Cardiac septum (tissue), 1 donor: ENCODE results near the gene C4orf17. TPM values are rescaled to one million over a fixed set of nuclear protein-coding genes. Genes with fewer than 3 reads are reported as not detected.
"Not testable (repeated sequence)": the region's sequence is repeated elsewhere in the genome, so short reads cannot be mapped to it uniquely, and the experiment has no call there.

ENCODE experiments used
- DNase-seq: peaks from one replicate; pipeline ENCODE4 v3.0.0-alpha.2; 2020; ENCODE audit warnings: low spot score
- intact Hi-C: fragments of 100-400 bp; cut with DNase I; formaldehyde crosslinking; loops from one replicate; pipeline ENCODE4 v1.14.0; 2022
- total RNA-seq: library from RNA; stranded (reverse); fragmentation: NEBNext Ultra II Directional; extraction: Animal tissue kit (Norgen Biotek cat#: 25700); gene quantifications from one replicate; pipeline ENCODE4 v1.2.1, GENCODE V29; 2021
- donor health status: DM: no; HTN: no; CAD: no.

C4orf17 gene
- total RNA-seq, 1 donor from 2014 or later: not detected

DNA sequence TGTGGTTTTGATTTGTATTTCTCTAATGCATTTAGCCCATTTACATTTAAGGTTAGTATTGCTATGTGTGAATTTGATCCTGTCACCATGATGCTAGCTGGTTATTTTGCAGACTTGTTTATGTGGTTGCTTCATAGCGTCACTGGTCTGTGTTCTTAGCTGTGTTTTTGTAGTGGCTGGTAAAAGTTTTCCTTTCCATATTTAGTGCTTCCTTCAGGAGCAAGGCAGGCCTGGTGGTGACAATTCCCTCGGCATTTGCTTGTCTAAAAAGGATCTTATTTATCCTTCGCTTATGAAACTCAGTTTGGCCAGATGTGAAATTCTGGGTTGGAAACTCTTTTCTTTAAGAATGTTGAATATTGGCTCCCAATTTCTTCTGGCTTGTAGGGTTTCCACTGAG is 23.9 kb downstream of the C4orf17 start:
- intact Hi-C loops, DNase-seq: not testable (repeated sequence)

DNA sequence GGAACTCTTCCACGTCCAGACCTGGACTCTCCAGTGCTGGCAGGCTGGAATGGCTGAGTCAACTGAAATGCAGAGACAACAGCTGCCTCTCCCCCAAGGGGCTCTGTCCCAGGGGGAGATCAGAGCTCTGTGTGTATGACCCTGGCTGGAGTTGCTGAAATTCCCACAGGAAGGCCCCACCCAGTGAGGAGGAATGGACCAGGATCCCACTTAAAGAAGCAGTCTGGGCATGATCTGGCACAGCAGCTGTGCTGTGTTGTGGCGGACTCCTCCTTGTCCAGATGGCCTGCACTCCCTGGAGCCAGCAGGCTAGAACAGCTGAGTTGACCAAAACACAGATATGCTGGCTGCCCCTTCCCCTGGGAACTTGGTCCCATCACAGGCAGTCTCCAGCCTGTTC is 25.4 kb downstream of the C4orf17 start:
- DNase-seq: no peak

DNA sequence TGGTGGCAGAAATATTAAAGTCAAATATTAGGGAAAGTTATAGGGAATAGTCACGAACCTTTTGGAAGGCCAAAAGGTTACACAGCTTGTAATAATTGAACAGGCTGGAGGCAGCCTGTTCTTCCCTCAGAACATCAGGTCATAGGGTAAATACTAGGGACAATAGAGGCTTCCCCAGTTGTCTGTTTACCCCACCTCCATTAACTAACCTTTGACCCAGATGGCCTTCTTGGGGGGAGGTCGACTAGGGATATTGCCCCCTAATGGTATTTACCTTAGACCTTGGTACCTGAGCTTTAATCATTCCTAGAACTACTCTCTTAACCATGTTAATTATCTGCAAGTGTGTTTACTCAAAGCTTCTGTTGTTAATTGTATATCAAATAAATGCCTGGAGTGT is 26.0 kb downstream of the C4orf17 start:
- intact Hi-C loops: no loop called here
- no peak for DNase-seq

More for the DNA sequence above, 25.4 kb downstream of the C4orf17 start:
- intact Hi-C loops: no loop called here

DNA sequence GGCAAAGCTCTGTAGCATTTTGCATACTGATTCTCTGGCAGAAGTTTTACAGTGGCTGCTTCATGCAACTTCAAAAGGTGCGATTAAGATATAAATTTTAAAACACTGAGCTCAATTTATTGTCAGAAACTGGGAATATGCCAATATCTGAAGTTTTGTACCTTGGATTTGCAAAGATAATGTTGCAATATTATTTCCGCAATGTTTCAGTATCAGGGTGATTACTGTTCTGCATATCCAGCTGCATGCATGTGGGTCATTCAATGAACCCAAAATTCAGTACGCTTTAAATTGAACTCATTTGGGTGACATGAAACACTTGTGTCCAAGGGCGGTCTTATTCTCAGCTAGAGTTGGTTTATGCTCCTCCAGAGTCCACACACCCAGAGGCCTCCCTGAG is 26.9 kb downstream of the C4orf17 start:
- intact Hi-C loops: no loop called here
- no peak for DNase-seq

DNA sequence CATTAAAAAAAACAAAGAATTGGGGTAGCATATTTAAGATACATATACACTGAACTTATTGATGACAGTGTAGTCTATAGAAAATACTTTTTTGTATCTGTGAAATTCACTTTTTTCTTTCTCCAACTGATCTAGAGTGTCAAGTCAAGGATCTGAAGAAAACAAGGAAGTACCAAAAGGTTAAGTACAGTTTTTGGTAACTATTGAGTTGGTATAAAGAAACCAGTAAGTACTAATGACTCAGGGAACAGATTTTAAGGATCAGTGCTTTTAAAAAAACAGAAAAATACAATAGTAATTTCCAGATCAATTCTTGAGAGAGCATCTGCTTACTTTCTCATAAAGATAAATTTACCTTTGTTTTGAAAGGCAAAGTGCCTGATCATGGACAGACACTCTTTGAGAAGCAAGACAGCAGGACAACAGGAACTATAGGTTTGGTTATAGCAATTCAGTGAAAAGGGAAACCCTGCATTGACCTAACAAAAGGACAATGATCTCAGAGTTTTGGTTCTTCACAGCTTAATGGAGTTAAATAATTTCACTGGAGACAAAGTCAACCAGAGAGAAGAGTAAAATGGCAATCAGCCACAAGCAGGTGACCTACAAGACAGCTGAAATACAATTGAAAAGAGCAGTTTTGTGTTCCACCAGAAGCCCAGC is 29.6 kb downstream of the C4orf17 start:
- intact Hi-C loops: no loop called here

DNA sequence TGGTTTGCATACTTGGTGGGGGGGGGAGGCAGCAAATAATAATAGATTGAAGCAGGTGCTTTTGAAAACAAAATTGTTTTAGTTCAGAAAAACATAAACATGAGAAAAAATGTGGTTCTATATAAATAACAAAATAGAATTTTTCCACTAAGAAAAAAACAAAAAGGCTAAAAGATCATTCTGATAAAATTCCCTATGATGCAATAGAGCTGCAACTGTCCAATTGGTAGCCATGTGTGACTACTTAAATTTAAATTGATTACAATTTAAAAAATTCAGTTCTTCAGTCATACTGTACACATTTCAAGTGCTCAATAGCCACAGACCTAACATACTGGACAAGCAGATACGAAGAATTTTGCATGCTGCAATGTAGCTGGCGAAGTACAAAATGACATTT is 42.1 kb downstream of the C4orf17 start:
- DNase-seq: no peak
- intact Hi-C loops: no loop called here

More for the DNA sequence above, 29.6 kb downstream of the C4orf17 start:
- DNase-seq: no peak

DNA sequence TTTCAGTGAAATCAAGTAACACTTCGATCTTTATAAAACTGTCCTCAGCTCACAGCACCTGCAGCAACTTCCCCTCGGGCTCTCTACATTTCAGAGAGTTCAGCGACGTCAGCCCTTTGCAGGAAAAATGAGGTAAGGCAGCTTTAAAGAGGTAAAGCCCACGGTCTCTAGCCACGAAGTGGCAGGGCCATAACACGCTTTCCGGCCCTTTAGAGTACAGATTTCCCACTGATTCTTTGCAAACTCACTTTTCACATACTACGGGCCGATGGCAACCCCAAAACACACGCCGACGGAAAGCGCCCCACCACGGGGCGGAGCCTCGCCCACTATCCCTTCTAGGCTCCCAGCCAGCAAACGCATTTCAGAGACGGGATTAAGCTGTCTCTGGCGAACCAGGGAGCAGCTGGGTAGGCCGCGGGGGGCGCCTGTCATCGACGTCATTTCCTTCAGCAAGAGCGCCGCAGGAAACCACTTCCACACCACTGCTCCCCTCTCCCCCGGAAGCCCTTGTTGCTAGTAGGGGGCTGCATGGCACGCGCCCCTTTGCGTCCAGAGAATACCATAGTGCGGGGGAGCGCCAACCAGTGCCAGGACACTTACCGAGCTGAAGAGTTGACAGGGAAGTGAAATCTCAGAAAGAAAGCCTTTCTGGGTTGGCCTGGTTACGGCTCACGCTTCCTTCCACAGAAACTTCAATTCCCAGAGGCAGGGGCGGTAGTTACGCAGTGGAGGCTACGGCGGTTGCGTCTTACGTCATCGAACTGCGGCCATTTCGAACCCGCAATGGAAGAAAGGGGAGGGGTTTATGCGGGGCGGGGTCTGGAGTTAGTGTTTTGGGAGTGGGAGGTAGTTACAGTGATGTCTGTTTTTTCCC is 52.7 kb downstream of the C4orf17 start, which contains the start of gene TRMT10A:
TSS of gene TRMT10A (minus strand) at position 730 of the 877 bp plus-strand sequence. CDS start 4,701 bp downstream, outside the sequence.
- intact Hi-C loops: loop anchor here (2.0 to 5.0 kb wide), 3 partner anchors 159 to 387 kb away; partner anchors contain the start of genes H2AZ1 and LAMTOR3

DNA sequence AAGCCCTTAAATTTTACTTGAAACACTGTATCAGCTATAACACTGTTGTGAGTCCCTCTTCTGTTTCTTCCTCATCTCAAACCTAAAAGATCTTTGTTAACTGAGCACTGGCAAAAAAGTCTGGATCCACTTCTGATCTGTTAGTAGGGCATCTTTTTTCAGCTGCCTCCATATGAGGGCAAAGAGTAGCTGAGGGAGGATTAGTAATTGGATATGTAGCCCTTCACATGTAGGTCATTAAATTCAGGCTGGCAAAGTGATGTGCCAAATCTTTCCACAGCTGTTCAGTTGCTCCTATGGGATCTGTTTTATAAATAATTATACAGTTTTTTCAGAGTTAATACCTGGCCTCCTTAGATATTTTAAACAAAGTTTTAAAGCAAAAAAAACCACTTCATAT is 54.1 kb downstream of the C4orf17 start:
- intact Hi-C loops: loop anchor here (5.0 kb wide), 1 partner anchor 157 kb away; no protein-coding TSS in a partner anchor
- no peak for DNase-seq

More for the DNA sequence above, 52.7 kb downstream of the C4orf17 start, which contains the start of gene TRMT10A:
- peak; percentile 98 for DNase-seq

DNA sequence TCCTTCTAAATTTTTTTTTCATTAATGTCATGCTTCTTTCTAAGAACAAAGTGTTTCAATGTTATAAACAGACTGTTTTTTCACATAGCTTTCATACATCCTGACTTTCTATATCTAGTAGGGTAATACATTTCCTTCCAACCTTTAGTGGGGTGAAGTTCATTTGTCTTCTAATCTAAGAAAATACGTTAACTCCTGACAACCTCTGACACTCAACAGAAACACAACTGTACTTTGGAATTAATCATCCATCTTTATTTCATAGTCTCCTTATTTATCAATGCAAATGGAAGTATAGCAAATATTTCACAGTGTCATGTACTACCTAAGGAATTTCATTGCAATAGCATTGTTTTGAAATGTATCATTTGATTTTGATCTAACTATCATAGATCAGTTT is 61.1 kb downstream of the C4orf17 start:
- intact Hi-C loops: no loop called here
- DNase-seq: no peak

DNA sequence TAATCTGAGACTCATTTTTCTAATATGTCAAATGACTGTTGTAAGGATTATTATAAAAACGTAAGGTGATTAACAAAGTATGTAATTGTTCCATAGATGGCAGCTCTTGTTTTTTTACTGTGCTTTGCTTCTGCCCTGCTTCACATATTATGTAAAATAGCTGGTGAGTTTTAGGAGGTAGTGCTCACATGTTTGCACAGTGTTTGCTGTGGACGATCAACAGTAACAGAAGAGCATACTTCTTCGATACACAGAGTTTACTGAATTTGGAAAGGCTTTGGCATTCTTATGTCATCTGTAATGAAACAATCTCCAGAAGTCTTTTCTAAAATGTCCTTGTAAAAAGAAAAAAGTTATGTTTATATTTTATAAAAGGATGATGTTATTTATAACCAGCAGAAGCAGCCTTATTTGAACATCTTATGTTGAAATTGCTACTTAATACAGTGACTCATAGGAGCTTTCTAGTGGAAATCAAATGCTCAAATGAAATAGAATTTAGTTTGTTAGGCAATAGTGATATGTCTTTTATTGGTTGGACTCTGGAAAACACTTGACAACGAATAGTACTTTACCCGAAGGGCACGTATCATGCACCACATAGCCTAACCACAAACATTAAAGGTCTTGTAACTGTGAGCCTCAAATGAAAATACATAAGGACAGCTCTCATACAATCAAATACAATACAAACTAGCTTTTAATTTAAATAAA is 61.9 kb downstream of the C4orf17 start:
- intact Hi-C loops: no loop called here
- DNase-seq: no peak

DNA sequence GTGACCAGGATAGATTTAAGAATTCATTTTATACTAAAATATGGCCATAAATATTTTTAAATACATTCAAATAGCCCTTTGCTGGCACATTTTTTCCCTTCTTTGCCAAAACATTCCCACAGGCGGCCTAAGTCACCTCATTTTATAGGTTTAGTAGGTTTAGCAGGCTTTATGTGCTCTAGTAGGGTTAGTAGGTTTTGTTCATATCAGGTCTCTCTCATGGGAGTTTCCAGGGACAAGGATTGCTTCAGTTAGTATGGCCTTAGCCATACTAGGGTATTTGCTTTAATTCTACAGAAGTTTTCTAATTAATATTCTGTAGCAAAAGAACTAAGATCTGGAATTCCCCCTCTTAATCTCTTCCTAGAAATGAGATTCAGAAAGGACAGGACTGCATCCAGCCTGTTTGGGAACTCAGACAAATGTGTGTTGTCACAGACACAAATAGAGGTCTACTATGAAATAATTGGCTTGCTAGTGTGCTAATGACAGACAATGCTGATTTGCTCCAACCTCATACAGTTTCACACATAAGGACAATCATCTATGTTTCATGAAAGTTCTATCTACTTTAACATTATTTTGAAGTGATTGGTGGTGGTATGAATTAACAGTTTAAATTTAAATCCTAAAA is 63.0 kb downstream of the C4orf17 start:
- DNase-seq: no peak
- intact Hi-C loops: no loop called here

DNA sequence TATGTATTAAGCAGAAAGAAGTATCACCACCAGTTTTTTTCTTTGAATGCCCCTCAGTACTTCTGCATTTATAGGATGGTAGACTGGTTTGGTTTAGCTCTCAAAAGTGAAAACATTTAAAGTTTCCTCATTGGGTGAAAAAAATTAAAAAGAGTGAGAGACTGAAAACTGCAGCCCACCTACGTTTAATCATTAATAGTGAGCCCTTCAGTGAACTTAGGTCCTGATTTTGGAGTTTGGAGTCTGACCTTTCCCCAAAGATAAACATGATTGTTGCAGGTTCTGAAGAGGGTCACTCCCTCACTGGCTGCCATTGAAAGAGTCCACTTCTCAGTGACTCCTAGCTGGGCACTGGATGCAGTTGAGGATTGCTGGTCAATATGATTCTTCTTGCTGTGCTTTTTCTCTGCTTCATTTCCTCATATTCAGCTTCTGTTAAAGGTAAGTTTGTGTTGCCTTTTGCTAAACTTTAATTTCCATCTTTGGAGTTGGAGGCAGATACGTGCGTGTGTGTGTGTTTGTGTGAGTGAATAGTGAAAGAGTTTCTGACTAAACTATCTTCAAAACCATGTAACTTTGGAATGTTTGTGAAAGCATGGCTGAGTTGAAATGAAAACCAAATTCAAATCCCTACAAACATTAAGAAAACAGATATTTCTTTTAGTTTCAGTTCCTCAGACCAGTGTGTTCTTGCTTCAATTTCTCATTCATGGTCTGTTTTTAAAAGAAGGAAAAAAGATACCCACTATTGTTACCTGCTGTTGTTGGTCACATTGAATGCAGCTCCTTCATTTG is 63.9 kb downstream of the C4orf17 start, which contains the start of gene MTTP:
TSS of gene MTTP (plus strand) at position 295 of the 795 bp plus-strand sequence. CDS start at position 381, 86 bp downstream.
- intact Hi-C loops: no loop called here
- no peak for DNase-seq

DNA sequence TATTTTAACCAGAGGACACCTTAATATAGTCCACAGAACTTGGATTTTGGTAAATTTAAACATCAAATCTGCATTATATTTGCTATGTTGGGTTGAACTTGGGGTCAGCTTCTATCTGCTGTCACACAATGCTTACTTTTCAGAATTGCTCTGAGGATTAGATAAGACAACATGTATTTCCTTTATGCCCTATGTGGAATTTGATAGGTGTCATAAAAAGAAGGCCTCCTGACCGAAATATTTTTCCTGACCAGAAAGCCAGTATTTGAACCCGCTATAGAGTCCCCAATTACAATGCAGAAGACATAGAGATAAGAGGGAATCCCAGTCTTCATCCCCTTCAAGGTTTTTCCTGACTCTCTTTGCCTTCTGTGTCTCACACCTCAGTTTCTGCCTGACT is 67.9 kb downstream of the C4orf17 start:
- no peak for DNase-seq
- intact Hi-C loops: no loop called here

DNA sequence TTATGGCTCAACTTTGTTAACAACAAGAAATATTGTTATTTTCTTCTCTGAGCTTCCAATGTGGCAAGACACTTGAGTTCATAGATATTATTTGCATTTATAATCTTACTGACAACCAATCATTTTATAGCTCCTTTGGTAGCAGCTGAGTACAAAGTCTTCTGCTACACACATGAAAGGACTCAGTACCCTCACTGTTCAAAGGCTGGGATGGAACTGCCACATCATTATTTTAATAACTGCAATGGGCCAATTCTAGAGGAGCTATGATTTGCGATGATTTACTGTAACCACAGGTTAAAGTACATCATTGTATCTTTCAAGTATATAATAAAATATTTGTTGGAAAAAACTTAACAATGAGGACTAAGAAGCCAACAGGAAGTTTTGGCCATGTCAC is 74.7 kb downstream of the C4orf17 start:
- intact Hi-C loops: no loop called here
- DNase-seq: no peak

DNA sequence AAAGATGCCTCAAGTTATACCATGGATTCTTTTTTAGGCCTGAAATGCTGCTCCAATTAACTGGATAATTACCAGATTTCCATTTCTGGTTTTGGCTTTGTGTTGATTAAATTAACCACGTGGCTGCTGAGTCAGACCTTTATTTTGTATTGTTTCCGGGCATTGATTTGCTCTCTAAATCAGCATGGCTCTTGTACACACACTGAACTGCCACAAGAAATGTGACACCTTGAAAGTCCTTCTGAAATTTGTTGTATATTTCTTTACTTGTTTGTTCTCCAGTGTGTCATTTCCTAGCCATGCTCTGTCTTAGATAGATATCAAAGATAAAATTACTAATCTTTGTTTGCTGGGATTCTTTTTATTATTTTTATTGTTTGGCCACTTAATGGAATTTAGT is 75.5 kb downstream of the C4orf17 start:
- intact Hi-C loops: no loop called here
- no peak for DNase-seq

DNA sequence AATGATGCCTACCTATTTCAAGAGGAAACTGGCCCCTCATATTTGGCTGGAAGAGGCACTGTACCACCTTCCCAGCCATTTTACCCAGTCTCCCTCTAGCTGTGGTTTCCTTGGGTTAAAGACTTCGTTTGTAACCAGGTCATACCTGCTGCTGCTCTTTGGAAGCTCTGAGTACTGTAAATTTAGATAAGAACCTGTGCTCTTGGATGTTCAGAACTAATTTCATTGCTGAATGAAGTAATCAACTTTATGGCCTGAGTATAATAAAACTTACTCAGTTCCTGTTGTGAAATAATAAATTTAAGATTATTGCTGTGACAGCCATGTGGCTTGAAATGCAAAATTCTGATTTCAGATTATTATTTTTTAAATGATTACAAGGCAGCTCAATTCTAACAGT is 76.0 kb downstream of the C4orf17 start:
- DNase-seq: no peak
- intact Hi-C loops: no loop called here

DNA sequence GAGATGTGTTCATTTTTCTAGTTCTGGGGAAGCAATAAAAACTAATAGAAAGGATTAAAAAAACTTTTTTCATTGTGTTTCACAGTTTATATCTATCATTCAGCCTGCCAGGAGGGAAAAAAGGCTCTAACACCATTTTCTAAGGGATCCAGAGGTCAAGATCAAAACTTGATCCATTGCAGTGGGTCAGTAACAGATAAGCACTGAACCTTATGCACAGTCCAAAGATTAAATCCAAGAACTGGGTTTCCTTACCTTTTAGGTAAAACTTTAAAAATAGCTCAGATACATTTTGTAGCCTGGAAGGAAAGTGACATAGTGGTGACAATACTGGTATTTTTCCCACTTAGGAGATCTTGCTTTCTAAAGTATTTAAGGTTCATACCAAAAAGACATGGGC is 76.5 kb downstream of the C4orf17 start:
- intact Hi-C loops: no loop called here
- DNase-seq: no peak

DNA sequence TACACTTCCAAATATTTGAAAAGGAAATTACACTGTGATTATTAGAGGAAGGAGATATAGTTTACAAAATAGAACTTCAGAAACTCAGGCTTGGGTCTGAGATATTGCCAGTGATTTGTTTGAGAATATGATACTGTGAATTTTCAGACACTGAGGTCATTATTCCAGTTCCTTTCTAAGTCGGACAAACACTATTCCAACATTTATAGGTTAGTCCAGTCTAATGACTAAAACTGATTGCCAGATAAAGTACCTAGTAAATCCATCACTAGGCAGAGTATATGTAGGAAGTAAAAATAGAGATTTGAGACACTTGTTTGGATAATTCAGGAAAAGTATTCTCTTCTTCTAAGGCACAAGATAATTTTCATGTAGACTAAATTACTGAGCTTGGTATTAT is 77.0 kb downstream of the C4orf17 start:
- intact Hi-C loops: no loop called here
- no peak for DNase-seq

DNA sequence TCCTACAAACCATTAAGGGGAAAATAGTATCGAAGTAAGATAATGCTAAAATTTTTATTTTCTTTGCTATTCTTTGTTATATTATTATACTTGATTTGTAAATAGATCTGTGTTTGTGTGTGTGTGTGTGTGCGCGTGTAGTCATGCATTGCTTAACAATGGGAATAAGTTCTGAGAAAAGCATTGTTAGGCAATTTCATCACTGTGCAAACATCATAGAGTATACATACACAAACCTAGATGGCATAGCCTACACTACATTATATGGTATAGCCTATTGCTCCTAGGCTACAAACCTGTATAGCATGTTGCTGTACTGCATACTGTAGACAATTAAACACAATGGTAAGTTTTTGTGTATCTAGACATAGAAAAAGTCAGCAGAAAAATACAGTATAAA is 80.9 kb downstream of the C4orf17 start:
- intact Hi-C loops: no loop called here
- DNase-seq: no peak
